ENCODE measurements around the gene DNAJC27. TPM values are rescaled to one million over a fixed set of nuclear protein-coding genes. Genes with fewer than 3 reads are reported as not detected.

DNAJC27 gene
- total and polyA plus RNA-seq, 9 of the 15 experiments (the other 6 are each of a cell fraction or from before 2014, with no cell fraction given), result 0.53 to 5.9 (median 3.0) TPM

DNA sequence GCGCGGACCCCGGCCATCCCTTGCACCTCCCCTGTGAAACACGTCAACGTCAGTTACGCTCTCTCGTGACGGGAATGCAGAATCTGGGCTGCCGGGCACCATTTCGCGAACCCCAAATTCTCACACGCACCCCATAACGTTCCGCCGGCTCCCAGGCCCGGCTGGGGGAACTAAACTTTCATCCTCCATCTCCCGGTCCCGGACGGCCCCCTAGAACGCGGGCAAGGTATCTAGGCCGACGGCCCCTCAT is 544 bp downstream of the DNAJC27 start:
- H3K4me3 ChIP-seq, result peak overlapping the region; percentile 81
- ATAC-seq (peak; percentile 19), FAIRE-seq (no peak), DNase-seq (ENCODE audit: extremely low read depth in 1 of 4, low spot score in 3 of 4) (peak in 1 of 4 experiments; percentile 50)
- no peaks in the 10 kb centered on the region for H4K20me1 ChIP-seq (replicated peaks; ENCODE audit: control insufficient read depth, insufficient read depth, low read length)
- H3K4me1 ChIP-seq (replicated peaks in 1 of 2; ENCODE audit: control insufficient read depth in 2 of 2, insufficient read depth in 2 of 2, low read length in 2 of 2), result peaks cover 6 to 25% of the 10 kb centered on the region in 2 experiments
- no TSS peak for BruUV-seq (replicated peaks)
- intact Hi-C loops (cut with micrococcal nuclease), result loop anchor here (5.0 to 10.0 kb wide), 3 partner anchors 49 to 556 kb away; partner anchors contain the start of gene ADCY3
- peaks cover 35% of the 10 kb centered on the region for H3K79me2 ChIP-seq (ENCODE audit: control insufficient read depth, insufficient read depth, low read length)
- H3K27me3 ChIP-seq (ENCODE audit: control insufficient read depth in 2 of 2, insufficient read depth in 2 of 2, low read length in 2 of 2), result no peaks in the 10 kb centered on the region
- POLR2A ChIA-PET, result interaction anchor here (0.9 kb wide), 1 partner anchor 127 kb away, joined by 3 read pairs; no protein-coding TSS in a partner anchor
- peak overlapping the region; percentile 100 for H2AFZ ChIP-seq (ENCODE audit: low read depth, low read length)
- 0% methylated on average over 22 of the region's 23 CpGs for WGBS (ENCODE audit: insufficient coverage, low coverage, missing lambda C conversion rate)
- no peaks in the 10 kb centered on the region for H3K9me3 ChIP-seq (replicated peaks; ENCODE audit: control insufficient read depth, insufficient read depth, low read depth, low read length)
- peak overlapping the region; percentile 82 for H3K4me2 ChIP-seq (ENCODE audit: insufficient read depth, low read length)
- in situ Hi-C loops (cut with MboI), result no loop called here
- CTCF ChIA-PET (ENCODE audit: low intra/inter-chr PET ratio), result interaction anchor here (0.7 kb wide), 1 partner anchor 18 kb away, joined by 3 read pairs; no protein-coding TSS in a partner anchor
- H3K9me1 ChIP-seq (ENCODE audit: control insufficient read depth, insufficient read depth, low read length), result no peaks in the 10 kb centered on the region
- H3K27ac ChIP-seq (ENCODE audit: extremely low read depth, low read depth, low read length), result peak overlapping the region; percentile 94
- peaks cover 8% of the 10 kb centered on the region; the same call in 1 of the 3 replicates for H3K36me3 ChIP-seq (ENCODE audit: control insufficient read depth, insufficient read depth, low read length)
- H3K9ac ChIP-seq (ENCODE audit: insufficient read depth in 1 of 2, low read depth in 2 of 2, low read length in 2 of 2), result peak overlapping the region; percentile 94 to 96
- TF ChIP-seq ZNF24 (IDR thresholded peaks at IDR 0.05) (0 out of 2 replicates have a peak, but pooled peaks have one; percentile 14), ZNF592 (IDR thresholded peaks at IDR 0.05) (peak; percentile 63; the same call in 1 of the 2 replicates), NFRKB (IDR thresholded peaks at IDR 0.05; ENCODE audit: low read depth) (peak; percentile 83; the same call in 1 of the 2 replicates), ZBTB11 (CRISPR knock-in tag; IDR thresholded peaks at IDR 0.05) (peak in 1 of 3 experiments; percentile 53; a peak in 1 of 6 replicates), HDGF (IDR thresholded peaks at IDR 0.05) (0 out of 2 replicates have a peak, but pooled peaks have one; percentile 55), NR2C1 (IDR thresholded peaks at IDR 0.05) (peak; percentile 52), NR2C1 (tag; IDR thresholded peaks at IDR 0.05) (no peak), GATAD2A (IDR thresholded peaks at IDR 0.05) (peak; percentile 83; the same call in 1 of the 2 replicates), POLR2AphosphoS2 (IDR thresholded peaks at IDR 0.05; ENCODE audit: low read length) (no peak), ZNF586 (CRISPR knock-in tag; conservative IDR thresholded peaks at IDR 0.05) (no peak)
- TF ChIP-seq, protein P1, sequence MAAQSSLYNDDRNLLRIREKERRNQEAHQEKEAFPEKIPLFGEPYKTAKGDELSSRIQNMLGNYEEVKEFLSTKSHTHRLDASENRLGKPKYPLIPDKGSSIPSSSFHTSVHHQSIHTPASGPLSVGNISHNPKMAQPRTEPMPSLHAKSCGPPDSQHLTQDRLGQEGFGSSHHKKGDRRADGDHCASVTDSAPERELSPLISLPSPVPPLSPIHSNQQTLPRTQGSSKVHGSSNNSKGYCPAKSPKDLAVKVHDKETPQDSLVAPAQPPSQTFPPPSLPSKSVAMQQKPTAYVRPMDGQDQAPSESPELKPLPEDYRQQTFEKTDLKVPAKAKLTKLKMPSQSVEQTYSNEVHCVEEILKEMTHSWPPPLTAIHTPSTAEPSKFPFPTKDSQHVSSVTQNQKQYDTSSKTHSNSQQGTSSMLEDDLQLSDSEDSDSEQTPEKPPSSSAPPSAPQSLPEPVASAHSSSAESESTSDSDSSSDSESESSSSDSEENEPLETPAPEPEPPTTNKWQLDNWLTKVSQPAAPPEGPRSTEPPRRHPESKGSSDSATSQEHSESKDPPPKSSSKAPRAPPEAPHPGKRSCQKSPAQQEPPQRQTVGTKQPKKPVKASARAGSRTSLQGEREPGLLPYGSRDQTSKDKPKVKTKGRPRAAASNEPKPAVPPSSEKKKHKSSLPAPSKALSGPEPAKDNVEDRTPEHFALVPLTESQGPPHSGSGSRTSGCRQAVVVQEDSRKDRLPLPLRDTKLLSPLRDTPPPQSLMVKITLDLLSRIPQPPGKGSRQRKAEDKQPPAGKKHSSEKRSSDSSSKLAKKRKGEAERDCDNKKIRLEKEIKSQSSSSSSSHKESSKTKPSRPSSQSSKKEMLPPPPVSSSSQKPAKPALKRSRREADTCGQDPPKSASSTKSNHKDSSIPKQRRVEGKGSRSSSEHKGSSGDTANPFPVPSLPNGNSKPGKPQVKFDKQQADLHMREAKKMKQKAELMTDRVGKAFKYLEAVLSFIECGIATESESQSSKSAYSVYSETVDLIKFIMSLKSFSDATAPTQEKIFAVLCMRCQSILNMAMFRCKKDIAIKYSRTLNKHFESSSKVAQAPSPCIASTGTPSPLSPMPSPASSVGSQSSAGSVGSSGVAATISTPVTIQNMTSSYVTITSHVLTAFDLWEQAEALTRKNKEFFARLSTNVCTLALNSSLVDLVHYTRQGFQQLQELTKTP (IDR thresholded peaks at IDR 0.05; ENCODE audit: low read depth in 1 of 2, partially characterized antibody in 2 of 2), result peak in 1 of 2 experiments; percentile 16

Data from K562 (cell line).